ENCODE data around the gene AGK. TPM values are rescaled to one million over a fixed set of nuclear protein-coding genes. Genes with fewer than 3 reads are reported as not detected.
"Not testable (repeated sequence)": the region's sequence is repeated elsewhere in the genome, so short reads cannot be mapped to it uniquely, and the experiment has no call there.

AGK gene
- total RNA-seq, 1 donor from 2014 or later: 19.8 TPM

DNA sequence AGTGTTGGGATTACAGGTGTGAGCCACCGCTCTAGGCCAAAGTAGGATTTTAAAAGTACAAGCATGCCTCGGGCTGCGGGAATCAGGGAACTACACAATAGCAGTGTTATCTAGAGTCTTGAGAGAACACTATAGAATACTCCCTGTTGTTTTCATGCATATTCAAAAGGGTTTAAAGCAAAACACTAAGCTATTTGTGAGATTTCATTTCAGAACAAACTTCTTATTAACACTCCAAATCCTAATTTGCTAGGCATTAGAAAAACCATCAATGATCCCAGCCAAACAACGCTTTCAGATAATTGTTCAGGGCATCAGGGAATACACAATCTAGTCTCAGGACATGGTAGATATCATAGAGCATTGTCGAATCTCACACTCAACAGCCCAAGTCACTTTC, 136.8 kb downstream of the AGK start:
- Histone ChIP-seq H3K9me3 (no peaks in the 10 kb centered on the region), H3K4me1 (peaks cover 6% of the 10 kb centered on the region), H3K27me3 (ENCODE audit: low read depth) (no peaks in the 10 kb centered on the region), H3K4me3 (no peak overlapping the region), H3K36me3 (peaks cover 22% of the 10 kb centered on the region), H3K27ac (no peak overlapping the region)
- DNase-seq (no peak), ATAC-seq (no peak)
- TF ChIP-seq, protein P1, sequence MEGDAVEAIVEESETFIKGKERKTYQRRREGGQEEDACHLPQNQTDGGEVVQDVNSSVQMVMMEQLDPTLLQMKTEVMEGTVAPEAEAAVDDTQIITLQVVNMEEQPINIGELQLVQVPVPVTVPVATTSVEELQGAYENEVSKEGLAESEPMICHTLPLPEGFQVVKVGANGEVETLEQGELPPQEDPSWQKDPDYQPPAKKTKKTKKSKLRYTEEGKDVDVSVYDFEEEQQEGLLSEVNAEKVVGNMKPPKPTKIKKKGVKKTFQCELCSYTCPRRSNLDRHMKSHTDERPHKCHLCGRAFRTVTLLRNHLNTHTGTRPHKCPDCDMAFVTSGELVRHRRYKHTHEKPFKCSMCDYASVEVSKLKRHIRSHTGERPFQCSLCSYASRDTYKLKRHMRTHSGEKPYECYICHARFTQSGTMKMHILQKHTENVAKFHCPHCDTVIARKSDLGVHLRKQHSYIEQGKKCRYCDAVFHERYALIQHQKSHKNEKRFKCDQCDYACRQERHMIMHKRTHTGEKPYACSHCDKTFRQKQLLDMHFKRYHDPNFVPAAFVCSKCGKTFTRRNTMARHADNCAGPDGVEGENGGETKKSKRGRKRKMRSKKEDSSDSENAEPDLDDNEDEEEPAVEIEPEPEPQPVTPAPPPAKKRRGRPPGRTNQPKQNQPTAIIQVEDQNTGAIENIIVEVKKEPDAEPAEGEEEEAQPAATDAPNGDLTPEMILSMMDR (IDR thresholded peaks at IDR 0.05): no peak
- intact Hi-C loops (cut with DNase I): no loop called here

DNA sequence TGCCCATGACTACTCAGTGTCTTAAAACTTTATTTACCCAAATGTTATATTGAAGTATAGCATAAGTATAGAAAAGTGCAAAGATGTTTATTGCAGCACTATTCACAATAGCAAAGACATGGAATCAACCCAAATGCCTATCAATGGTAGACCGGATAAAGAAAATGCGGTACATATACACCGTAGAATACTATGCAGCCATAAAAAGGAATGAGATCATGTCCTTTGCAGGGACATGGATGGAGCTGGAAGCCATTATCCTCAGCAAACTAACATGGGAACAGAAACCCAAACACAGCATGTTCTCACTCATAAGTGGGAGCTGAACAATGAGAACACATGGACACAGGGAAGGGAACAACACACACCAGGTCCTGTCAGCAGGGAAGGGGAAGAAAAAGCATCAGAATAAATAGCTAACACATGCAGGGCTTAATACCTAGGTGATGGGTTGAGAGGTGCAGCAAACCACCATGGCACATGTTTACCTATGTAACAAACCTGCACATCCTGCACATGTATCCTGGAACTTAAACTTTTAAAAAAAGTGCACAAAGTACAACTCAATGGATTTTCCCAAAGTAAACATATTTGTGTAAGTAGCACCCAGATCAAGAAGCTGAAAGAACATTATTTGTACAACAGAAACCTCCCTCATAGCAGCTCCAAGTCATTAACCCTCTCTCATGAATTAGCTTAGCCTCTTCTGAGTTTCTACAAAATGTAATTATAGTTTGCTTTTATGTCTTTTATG, 138.0 kb downstream of the AGK start:
- intact Hi-C loops (cut with DNase I); H3K4me3 ChIP-seq; ATAC-seq; H3K4me1 ChIP-seq; H3K27me3 ChIP-seq (ENCODE audit: low read depth); DNase-seq; H3K27ac ChIP-seq; H3K9me3 ChIP-seq: not testable (repeated sequence)
- peaks cover 13% of the 10 kb centered on the region for H3K36me3 ChIP-seq

DNA sequence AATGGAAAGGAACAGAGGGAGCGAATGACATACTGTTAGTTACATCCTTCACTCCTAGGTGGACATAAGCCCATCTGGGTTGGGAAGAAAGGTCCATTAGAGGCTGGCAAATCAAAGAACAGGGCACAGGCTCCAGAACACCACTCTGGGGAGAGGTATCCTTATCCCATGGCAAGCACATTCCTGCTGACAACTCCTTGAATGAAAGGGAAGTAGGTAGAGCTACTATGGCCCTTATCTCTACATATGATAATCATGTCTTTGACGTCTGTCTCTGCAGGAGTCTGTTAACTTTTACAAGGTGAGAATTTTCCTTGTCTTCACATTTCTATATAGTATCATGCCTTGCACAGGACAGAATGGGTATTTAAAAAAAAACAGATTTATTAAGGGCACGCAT, 140.3 kb downstream of the AGK start:
- no peaks in the 10 kb centered on the region for H3K27me3 ChIP-seq (ENCODE audit: low read depth)
- no peaks in the 10 kb centered on the region for H3K9me3 ChIP-seq
- H3K27ac ChIP-seq: no peak overlapping the region
- no peak for ATAC-seq
- H3K36me3 ChIP-seq: no peaks in the 10 kb centered on the region
- TF ChIP-seq, protein P1 (IDR thresholded peaks at IDR 0.05): no peak
- intact Hi-C loops (cut with DNase I): no loop called here
- DNase-seq: no peak
- H3K4me1 ChIP-seq: peaks cover 24% of the 10 kb centered on the region
- H3K4me3 ChIP-seq: no peak overlapping the region

DNA sequence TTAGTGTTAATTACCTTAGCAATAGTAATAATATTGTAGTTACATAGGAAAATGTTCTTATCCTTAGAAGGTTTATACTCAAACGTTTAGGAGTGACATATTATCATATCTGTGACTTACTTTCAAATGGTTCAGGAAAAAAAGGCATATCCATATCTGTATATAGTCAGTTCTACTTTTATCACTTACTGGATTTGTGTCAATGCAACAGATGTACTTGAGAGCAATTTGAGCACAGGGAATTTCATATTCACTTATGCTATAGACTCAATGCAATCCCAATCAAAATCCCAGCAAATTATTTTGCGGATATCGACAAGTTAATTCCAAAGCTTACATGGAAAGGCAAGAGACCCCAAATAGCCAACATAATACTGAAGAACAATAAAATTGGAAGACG, 140.8 kb downstream of the AGK start:
- Histone ChIP-seq H3K36me3 (no peaks in the 10 kb centered on the region), H3K27me3 (ENCODE audit: low read depth) (no peaks in the 10 kb centered on the region), H3K4me3 (no peak overlapping the region), H3K27ac (no peak overlapping the region), H3K9me3 (no peaks in the 10 kb centered on the region), H3K4me1 (peaks cover 26% of the 10 kb centered on the region)
- no peak for ATAC-seq
- intact Hi-C loops (cut with DNase I): no loop called here
- no peak for DNase-seq
- TF ChIP-seq, protein P1 (IDR thresholded peaks at IDR 0.05): no peak

DNA sequence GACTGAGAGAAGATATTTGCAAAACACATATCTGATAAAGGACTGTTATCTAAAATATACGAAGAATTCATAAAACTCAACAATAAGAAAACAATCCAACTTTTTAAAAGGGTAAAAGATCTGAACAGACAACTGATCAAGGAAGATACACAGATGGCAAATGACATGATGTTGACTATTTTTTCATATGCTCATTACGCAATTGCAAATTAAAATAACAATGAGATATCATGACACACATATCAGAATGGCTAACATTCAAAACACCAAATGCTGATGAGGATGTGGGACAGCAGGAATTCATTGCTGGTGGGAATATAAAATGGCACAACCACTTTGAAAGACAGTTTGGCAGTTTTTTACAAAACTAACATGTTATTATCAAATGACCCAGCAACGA, 141.9 kb downstream of the AGK start:
- ATAC-seq: no peak
- Histone ChIP-seq H3K27me3 (ENCODE audit: low read depth) (no peaks in the 10 kb centered on the region), H3K36me3 (no peaks in the 10 kb centered on the region), H3K27ac (no peak overlapping the region), H3K9me3 (no peaks in the 10 kb centered on the region), H3K4me1 (peaks cover 33% of the 10 kb centered on the region), H3K4me3 (no peak overlapping the region)
- DNase-seq: no peak
- intact Hi-C loops (cut with DNase I): no loop called here
- TF ChIP-seq, protein P1 (IDR thresholded peaks at IDR 0.05): no peak

DNA sequence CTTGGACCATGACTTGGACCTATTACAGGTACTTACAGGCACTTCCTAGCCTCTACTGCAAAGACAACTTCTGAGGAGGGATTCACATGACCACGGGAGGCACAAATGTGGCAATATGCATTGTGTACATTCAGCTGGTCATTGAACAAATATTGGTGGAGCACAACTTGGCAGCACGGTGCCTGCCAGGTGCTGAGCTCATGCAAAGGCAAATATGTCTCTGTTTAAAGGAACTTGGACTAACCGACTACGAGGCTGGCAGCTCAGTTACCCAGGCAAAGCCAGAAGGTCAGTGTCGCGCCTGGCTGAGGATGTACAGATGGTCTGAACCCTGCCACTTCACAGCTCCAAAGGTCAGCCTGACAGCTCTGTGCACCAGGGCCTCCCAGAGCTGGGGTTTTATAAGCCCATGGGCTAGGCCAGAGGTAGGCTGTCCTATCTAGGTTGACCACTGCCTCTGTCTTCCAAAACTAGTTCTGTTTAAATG, 144.6 kb downstream of the AGK start:
- no peaks in the 10 kb centered on the region for H3K36me3 ChIP-seq
- H3K4me3 ChIP-seq: no peak overlapping the region
- peak; percentile 48 for DNase-seq
- H3K4me1 ChIP-seq: peaks cover 47% of the 10 kb centered on the region
- H3K27ac ChIP-seq: peak overlapping the region; percentile 2
- intact Hi-C loops (cut with DNase I): no loop called here
- H3K27me3 ChIP-seq (ENCODE audit: low read depth): no peaks in the 10 kb centered on the region
- peak; percentile 19 to 34 for ATAC-seq
- no peaks in the 10 kb centered on the region for H3K9me3 ChIP-seq
- TF ChIP-seq, protein P1 (IDR thresholded peaks at IDR 0.05): no peak
